Epithelial cell of umbilical artery (primary cell): ENCODE results near the gene ABCC5. TPM values are rescaled to one million over a fixed set of nuclear protein-coding genes. Genes with fewer than 3 reads are reported as not detected.

Source experiments
- total RNA-seq: library from RNA; depleted of rRNA; stranded (reverse); fragments of >200 nt; gene quantifications from 2 replicates; pipeline ENCODE4 v1.2.3, GENCODE V29; 2014

ABCC5 gene
- 13.0 and 15.2 TPM in 2 replicates for total RNA-seq

GRCh38 chr3:184017672-184018423, at the start of gene ABCC5:
ABCC5 (minus strand) TSS chr3:184017884; CDS start chr3:184014392, 3,492 bp downstream.

GRCh38 chr3:184052767-184053166, 35.1 kb upstream of the ABCC5 start, which contains the start of gene HTR3C:
HTR3C (plus strand) TSS chr3:184053047; CDS start chr3:184053081, 34 bp downstream.

GRCh38 chr3:184031187-184031792, 13.6 kb upstream of the ABCC5 start, which contains the start of gene HTR3D:
HTR3D (plus strand) TSS chr3:184031742; CDS start chr3:184031742, 0 bp downstream.

GRCh38 chr3:183884427-183885296, 133.0 kb downstream of the ABCC5 start, which contains the start of gene PARL:
PARL (minus strand) TSS chr3:183884880; CDS start chr3:183884846, 34 bp downstream.

Other genes starting within 250 kb of the ABCC5 start
- 1.3 and 3.0 TPM in 2 replicates for gene MAP6D1, start 192.3 kb downstream of the ABCC5 start, total RNA-seq
- gene PARL, start 133.0 kb downstream of the ABCC5 start, total RNA-seq, result 36.9 and 39.3 TPM in 2 replicates
- gene HTR3D, start 13.9 kb upstream of the ABCC5 start, total RNA-seq, result not detected in 2 replicates
- gene HTR3C, start 35.2 kb upstream of the ABCC5 start, total RNA-seq, result not detected in 2 replicates
- gene HTR3E, start 79.2 kb upstream of the ABCC5 start, total RNA-seq, result not detected in 2 replicates
- gene EIF2B5, start 117.5 kb upstream of the ABCC5 start, total RNA-seq, result 44.5 and 52.3 TPM in 2 replicates
- 18.5 and 19.6 TPM in 2 replicates for gene DVL3, start 137.5 kb upstream of the ABCC5 start, total RNA-seq
- 351 and 389 TPM in 2 replicates for gene AP2M1, start 157.0 kb upstream of the ABCC5 start, total RNA-seq
- 39.2 and 41.6 TPM in 2 replicates for gene ABCF3, start 168.3 kb upstream of the ABCC5 start, total RNA-seq
- not detected in 2 replicates for gene VWA5B2, start 211.7 kb upstream of the ABCC5 start, total RNA-seq
- gene ALG3, start 231.1 kb upstream of the ABCC5 start, total RNA-seq, result 26.6 and 32.5 TPM in 2 replicates
- 3.6 and 5.8 TPM in 2 replicates for gene EEF1AKMT4, start 231.8 kb upstream of the ABCC5 start, total RNA-seq
- 0.15 TPM in 1 of 2 replicates, not detected in the other for gene CAMK2N2, start 243.7 kb upstream of the ABCC5 start, total RNA-seq